ENCODE results near the gene KDF1. TPM values are rescaled to one million over a fixed set of nuclear protein-coding genes. Genes with fewer than 3 reads are reported as not detected.

KDF1 gene
- total RNA-seq, 1 experiment from 2014 or later = 14.4 TPM

GRCh38 chr1:26981146-26981846 is 21.0 kb upstream of the KDF1 start:
- Histone ChIP-seq H3K4me3 (ENCODE audit: insufficient read depth, low read depth, low read length) (no peak overlapping the region), H3K36me3 (replicated peaks; ENCODE audit: control insufficient read depth, insufficient read depth, low read length) (no peaks in the 10 kb centered on the region), H3K27me3 (ENCODE audit: control insufficient read depth, insufficient read depth, low read length) (no peaks in the 10 kb centered on the region; the same call in 1 of the 2 replicates)
- DNase-seq = no peak

DNA sequence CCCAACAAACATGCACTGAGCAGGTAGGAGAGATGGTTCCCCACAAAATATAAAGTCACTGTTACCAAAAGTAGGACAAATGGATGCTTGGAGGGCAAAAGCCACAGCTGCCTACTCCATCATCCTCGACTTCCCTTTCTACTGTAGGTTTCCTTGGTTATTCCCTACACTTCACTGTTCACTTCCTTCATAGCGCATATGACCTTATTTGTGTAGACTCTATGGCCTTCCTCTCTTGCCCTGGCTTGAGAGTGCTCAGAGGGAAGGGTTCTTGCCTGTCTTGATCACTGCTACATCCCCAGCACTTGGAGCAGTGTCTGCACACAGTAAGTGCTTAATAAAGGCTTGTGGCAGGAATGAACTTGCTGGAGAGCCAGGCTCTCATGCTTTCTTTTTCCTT is 18.6 kb upstream of the KDF1 start:
- no peak overlapping the region for H3K4me3 ChIP-seq (ENCODE audit: insufficient read depth, low read depth, low read length)
- H3K36me3 ChIP-seq (replicated peaks; ENCODE audit: control insufficient read depth, insufficient read depth, low read length) = no peaks in the 10 kb centered on the region
- DNase-seq = no peak

DNA sequence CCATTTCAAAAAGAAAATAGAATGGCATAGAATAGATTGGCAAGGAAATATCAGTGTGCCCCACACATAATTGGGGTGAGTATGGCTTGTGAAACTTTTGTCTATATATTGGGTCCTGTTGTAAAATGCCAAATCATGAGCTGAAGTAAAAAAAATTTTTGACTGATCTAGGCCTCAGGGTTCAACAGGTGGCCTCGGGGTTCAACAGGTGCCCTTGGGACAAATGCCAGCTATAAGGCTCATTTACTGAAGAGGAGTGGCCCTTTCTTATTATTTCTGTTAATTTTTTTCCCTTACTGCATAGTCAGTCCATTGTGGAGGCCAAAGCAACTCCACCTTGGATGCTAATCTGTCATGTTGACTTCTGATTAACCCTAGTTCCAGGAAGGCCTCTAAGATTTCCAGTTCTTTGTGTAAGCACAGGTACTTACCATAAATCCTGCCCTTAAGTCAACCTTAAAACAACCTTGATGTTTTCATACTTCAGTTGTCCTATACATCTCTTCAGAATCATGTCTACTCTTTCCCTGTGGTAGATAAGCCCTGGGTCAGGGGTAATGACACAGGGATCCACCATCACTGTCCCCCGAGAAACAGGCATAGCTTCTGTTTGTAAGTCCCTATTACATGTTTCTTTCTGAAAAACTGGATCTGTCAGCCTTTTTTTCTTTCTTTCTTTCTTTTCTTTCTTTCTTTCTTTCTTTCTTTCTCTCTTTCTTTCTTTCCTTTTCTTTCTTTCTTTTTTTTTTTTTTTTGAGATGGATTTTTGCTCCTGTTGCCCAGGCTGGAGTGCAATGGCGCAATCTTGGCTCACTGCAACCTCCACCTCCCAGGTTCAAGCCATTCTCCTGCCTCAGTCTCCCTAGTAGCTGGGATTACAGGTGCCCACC is 16.6 kb upstream of the KDF1 start:
- no peak for DNase-seq
- no peak overlapping the region for H3K4me3 ChIP-seq (ENCODE audit: insufficient read depth, low read depth, low read length)
- no peaks in the 10 kb centered on the region for H3K36me3 ChIP-seq (replicated peaks; ENCODE audit: control insufficient read depth, insufficient read depth, low read length)
- no peaks in the 10 kb centered on the region for H3K27me3 ChIP-seq (ENCODE audit: control insufficient read depth, insufficient read depth, low read length)

More for the DNA sequence above, 18.6 kb upstream of the KDF1 start:
- H3K27me3 ChIP-seq (ENCODE audit: control insufficient read depth, insufficient read depth, low read length) = no peaks in the 10 kb centered on the region; the same call in 1 of the 2 replicates

- Histone ChIP-seq H3K36me3 (replicated peaks; ENCODE audit: control insufficient read depth, insufficient read depth, low read length) (no peaks in the 10 kb centered on the region), H3K27me3 (ENCODE audit: control insufficient read depth, insufficient read depth, low read length) (no peaks in the 10 kb centered on the region; the same call in 1 of the 2 replicates), H3K4me3 (ENCODE audit: insufficient read depth, low read depth, low read length) (no peak overlapping the region)
- no peak for DNase-seq
These were observed 12.6 kb upstream of the KDF1 start for GRCh38 chr1:26972821-26973220.

- Histone ChIP-seq H3K27me3 (ENCODE audit: control insufficient read depth, insufficient read depth, low read length) (no peaks in the 10 kb centered on the region; the same call in 1 of the 2 replicates), H3K4me3 (ENCODE audit: insufficient read depth, low read depth, low read length) (no peak overlapping the region), H3K36me3 (replicated peaks; ENCODE audit: control insufficient read depth, insufficient read depth, low read length) (no peaks in the 10 kb centered on the region)
- no peak for DNase-seq
These were observed 12.1 kb upstream of the KDF1 start for GRCh38 chr1:26972390-26972789.

- no peak for DNase-seq
- no peaks in the 10 kb centered on the region; the same call in 1 of the 2 replicates for H3K27me3 ChIP-seq (ENCODE audit: control insufficient read depth, insufficient read depth, low read length)
- no peaks in the 10 kb centered on the region for H3K36me3 ChIP-seq (replicated peaks; ENCODE audit: control insufficient read depth, insufficient read depth, low read length)
- H3K4me3 ChIP-seq (ENCODE audit: insufficient read depth, low read depth, low read length) = no peak overlapping the region
These were observed 11.3 kb upstream of the KDF1 start for GRCh38 chr1:26971590-26971989.

GRCh38 chr1:26970810-26971209 is 10.5 kb upstream of the KDF1 start:
- H3K27me3 ChIP-seq (ENCODE audit: control insufficient read depth, insufficient read depth, low read length) = no peaks in the 10 kb centered on the region; the same call in 1 of the 2 replicates
- no peak overlapping the region for H3K4me3 ChIP-seq (ENCODE audit: insufficient read depth, low read depth, low read length)
- no peaks in the 10 kb centered on the region for H3K36me3 ChIP-seq (replicated peaks; ENCODE audit: control insufficient read depth, insufficient read depth, low read length)
- no peak for DNase-seq

DNA sequence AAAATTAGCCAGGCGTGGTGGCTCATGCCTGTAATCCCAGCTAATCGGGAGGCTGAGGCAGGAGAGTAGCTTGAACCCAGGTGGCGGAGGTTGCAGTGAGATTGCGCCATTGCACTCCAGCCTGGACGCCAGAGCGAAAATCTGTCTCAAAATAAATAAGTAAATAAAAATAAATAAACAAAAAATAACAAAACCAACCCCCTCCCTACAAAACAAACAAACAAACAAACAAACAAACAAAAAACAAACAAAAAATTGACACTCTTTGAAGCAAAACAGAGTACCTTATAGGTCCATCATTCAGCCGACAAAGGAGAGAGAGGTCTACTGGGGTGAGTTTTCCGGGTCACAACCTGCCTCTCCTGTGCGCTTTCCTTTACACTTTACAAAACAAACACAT is 5.4 kb upstream of the KDF1 start:
- no peak for DNase-seq
- Histone ChIP-seq H3K36me3 (replicated peaks; ENCODE audit: control insufficient read depth, insufficient read depth, low read length) (no peaks in the 10 kb centered on the region), H3K27me3 (ENCODE audit: control insufficient read depth, insufficient read depth, low read length) (peaks cover 5% of the 10 kb centered on the region; the same call in 1 of the 2 replicates), H3K4me3 (ENCODE audit: insufficient read depth, low read depth, low read length) (no peak overlapping the region)

GRCh38 chr1:26965213-26965612 is 4.9 kb upstream of the KDF1 start:
- Histone ChIP-seq H3K27me3 (ENCODE audit: control insufficient read depth, insufficient read depth, low read length) (peaks cover 9% of the 10 kb centered on the region; the same call in 1 of the 2 replicates), H3K36me3 (replicated peaks; ENCODE audit: control insufficient read depth, insufficient read depth, low read length) (no peaks in the 10 kb centered on the region), H3K4me3 (ENCODE audit: insufficient read depth, low read depth, low read length) (no peak overlapping the region)
- no peak for DNase-seq

- Histone ChIP-seq H3K27me3 (ENCODE audit: control insufficient read depth, insufficient read depth, low read length) (peaks cover 29% of the 10 kb centered on the region; the same call in 1 of the 2 replicates), H3K36me3 (replicated peaks; ENCODE audit: control insufficient read depth, insufficient read depth, low read length) (no peaks in the 10 kb centered on the region), H3K4me3 (ENCODE audit: insufficient read depth, low read depth, low read length) (no peak overlapping the region)
- DNase-seq = no peak
These were observed 1.6 kb upstream of the KDF1 start for GRCh38 chr1:26961826-26962225.

DNA sequence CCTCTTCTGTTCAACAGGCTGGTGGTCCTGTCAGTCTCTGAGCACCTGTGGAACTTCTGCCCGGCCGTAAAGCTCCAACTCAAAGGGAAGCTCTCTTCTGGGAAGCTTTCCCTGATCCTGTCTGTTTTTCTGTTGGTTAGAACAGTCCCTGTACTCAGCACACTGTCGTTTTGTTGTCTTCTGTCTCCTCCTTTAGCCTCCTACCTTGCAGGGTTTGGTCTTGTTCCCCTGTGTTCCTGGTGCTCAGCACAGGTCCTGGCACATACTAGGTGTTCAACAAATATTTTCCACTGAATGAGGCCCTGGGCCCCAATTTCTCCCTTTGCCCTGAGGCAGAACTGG is 328 bp upstream of the KDF1 start:
- peak overlapping the region; percentile 91 for H3K4me3 ChIP-seq (ENCODE audit: insufficient read depth, low read depth, low read length)
- peaks cover 29% of the 10 kb centered on the region; the same call in 1 of the 2 replicates for H3K27me3 ChIP-seq (ENCODE audit: control insufficient read depth, insufficient read depth, low read length)
- no peak for DNase-seq
- H3K36me3 ChIP-seq (replicated peaks; ENCODE audit: control insufficient read depth, insufficient read depth, low read length) = no peaks in the 10 kb centered on the region

DNA sequence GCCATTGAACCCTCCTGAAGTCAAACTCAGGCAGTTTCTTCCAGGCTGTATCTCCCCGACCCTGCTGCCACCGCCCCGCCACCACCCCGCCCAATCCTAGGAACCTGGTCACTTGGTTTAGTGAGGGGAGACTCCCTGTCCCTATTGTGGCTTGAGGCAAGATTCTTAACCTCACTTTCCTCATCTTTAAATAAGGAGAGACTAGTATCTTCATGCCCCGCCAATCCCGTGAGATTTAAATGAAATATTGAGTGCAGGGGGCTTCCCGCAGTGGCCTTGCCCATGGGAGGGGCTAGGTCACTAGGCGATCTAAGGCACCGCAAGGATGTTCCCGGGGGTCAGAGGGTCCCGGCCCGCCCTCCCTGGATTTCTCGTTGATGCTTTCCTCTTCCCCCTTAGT is 998 bp downstream of the KDF1 start:
- peaks cover 29% of the 10 kb centered on the region; the same call in 1 of the 2 replicates for H3K27me3 ChIP-seq (ENCODE audit: control insufficient read depth, insufficient read depth, low read length)
- H3K4me3 ChIP-seq (ENCODE audit: insufficient read depth, low read depth, low read length) = peak overlapping the region; percentile 91
- H3K36me3 ChIP-seq (replicated peaks; ENCODE audit: control insufficient read depth, insufficient read depth, low read length) = no peaks in the 10 kb centered on the region
- DNase-seq = peak; percentile 71

- H3K4me3 ChIP-seq (ENCODE audit: insufficient read depth, low read depth, low read length) = no peak overlapping the region
- H3K36me3 ChIP-seq (replicated peaks; ENCODE audit: control insufficient read depth, insufficient read depth, low read length) = no peaks in the 10 kb centered on the region
- peaks cover 29% of the 10 kb centered on the region; the same call in 1 of the 2 replicates for H3K27me3 ChIP-seq (ENCODE audit: control insufficient read depth, insufficient read depth, low read length)
- DNase-seq = no peak
These were observed 3.0 kb downstream of the KDF1 start for GRCh38 chr1:26957306-26957705.

GRCh38 chr1:26956321-26956720 is 3.9 kb downstream of the KDF1 start:
- peaks cover 2% of the 10 kb centered on the region for H3K36me3 ChIP-seq (replicated peaks; ENCODE audit: control insufficient read depth, insufficient read depth, low read length)
- H3K27me3 ChIP-seq (ENCODE audit: control insufficient read depth, insufficient read depth, low read length) = peaks cover 28% of the 10 kb centered on the region; the same call in 1 of the 2 replicates
- DNase-seq = no peak
- no peak overlapping the region for H3K4me3 ChIP-seq (ENCODE audit: insufficient read depth, low read depth, low read length)

DNA sequence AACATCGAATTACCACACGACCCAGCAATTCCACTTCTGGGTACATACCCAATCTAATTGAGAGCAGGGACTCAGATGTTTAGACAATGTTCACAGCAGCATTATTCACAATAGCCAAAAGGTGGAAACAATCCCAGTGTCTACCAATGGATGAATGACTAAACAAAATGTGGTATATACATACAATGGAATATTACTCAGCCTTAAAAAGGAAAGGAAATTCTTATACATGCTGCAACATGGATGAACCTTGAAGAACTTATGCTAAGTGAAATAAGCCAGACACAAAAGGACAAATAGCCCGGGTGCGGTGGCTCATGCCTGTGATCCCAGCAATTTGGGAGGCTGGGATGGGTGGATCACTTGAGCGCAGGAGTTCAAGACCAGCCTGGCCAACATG is 6.9 kb downstream of the KDF1 start:
- H3K27me3 ChIP-seq (ENCODE audit: control insufficient read depth, insufficient read depth, low read length) = peaks cover 2% of the 10 kb centered on the region; the same call in 1 of the 2 replicates

More for the DNA sequence above, 6.9 kb downstream of the KDF1 start:
- H3K36me3 ChIP-seq (replicated peaks; ENCODE audit: control insufficient read depth, insufficient read depth, low read length) = peaks cover 13% of the 10 kb centered on the region
- DNase-seq = no peak
- H3K4me3 ChIP-seq (ENCODE audit: insufficient read depth, low read depth, low read length) = no peak overlapping the region

Data from H7 (cell line).